ENCODE results near the gene TRAK1.

TRAK1 gene

DNA sequence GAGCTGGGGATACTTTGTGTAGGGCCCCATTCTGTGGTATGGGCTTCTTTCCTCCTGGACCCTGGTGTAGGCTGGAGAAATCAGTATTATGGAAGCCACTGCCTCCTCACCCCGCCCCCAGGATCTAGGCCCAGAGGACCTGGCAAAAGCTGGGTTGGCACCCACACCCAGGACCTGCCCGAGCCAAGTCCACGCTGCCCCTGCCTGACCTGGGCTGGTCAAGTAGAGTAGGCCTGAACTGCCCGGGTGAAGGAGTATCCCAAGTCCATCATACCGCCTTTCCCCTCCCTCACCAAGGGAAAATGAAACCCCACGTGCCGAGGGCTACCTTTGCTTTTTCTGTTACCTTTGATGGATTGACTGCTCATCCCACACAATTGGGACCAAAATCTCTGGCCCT lies 37.7 kb upstream of the TRAK1 start:
- Histone ChIP-seq H3K27ac (ENCODE audit: low read depth, low read length) (peak overlapping the region; percentile 52), H3K4me1 (ENCODE audit: insufficient read depth, low read length) (peaks cover 28% of the 10 kb centered on the region), H3K36me3 (ENCODE audit: insufficient read depth, low read length) (no peaks in the 10 kb centered on the region), H3K9ac (ENCODE audit: low read length) (no peak overlapping the region), H3K9me3 (ENCODE audit: low read length) (no peaks in the 10 kb centered on the region), H3K27me3 (ENCODE audit: control insufficient read depth in 1 of 2, insufficient read depth in 2 of 2, low read length in 2 of 2) (no peaks in the 10 kb centered on the region), H3K4me3 (ENCODE audit: low read depth in 1 of 2, low read length in 2 of 2) (no peak overlapping the region)

DNA sequence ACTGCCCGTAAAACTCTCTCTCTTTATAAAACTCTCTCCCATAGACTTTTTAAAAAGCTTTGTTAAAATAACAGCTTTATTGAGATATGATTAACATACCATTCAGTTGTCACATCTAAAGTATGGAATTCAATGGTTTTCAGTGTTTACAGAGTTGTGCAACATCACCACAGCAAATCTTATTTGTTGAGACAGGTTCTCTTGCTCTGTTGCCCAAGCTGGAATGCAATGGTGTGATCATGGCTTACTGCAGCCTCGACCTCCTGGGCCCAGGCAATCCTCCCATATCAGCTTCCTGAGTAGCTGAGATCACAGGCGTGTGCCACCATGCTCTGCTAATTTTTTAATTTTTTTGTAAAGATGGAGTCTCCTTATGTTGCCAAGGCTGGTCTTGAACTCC lies 35.9 kb upstream of the TRAK1 start:
- Histone ChIP-seq H3K9me3 (ENCODE audit: low read length) (no peaks in the 10 kb centered on the region), H3K4me3 (ENCODE audit: low read depth in 1 of 2, low read length in 2 of 2) (no peak overlapping the region), H3K36me3 (ENCODE audit: insufficient read depth, low read length) (no peaks in the 10 kb centered on the region), H3K27ac (ENCODE audit: low read depth, low read length) (no peak overlapping the region), H3K27me3 (ENCODE audit: control insufficient read depth in 1 of 2, insufficient read depth in 2 of 2, low read length in 2 of 2) (no peaks in the 10 kb centered on the region), H3K9ac (ENCODE audit: low read length) (no peak overlapping the region), H3K4me1 (ENCODE audit: insufficient read depth, low read length) (peaks cover 38% of the 10 kb centered on the region)

DNA sequence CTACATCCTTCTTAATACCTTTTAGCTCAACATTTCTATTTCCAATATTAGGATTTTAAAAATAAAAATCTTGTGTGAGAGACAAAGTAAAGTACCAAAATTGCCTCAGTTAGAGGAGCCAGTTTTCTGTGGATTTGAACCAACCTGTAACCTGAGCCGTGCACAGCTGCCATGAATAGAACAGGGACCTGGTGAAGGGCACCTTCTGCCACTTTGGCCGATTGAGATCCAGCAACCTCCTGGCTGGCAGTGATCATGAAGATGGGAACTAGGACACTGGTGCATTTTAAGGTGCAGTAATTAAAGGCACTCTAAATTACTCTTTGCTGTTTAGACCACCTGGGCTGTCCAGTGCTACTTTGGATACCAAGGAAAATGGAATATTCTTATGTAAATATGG lies 34.3 kb upstream of the TRAK1 start:
- Histone ChIP-seq H3K9ac (ENCODE audit: low read length) (no peak overlapping the region), H3K36me3 (ENCODE audit: insufficient read depth, low read length) (no peaks in the 10 kb centered on the region), H3K9me3 (ENCODE audit: low read length) (no peaks in the 10 kb centered on the region), H3K27ac (ENCODE audit: low read depth, low read length) (no peak overlapping the region), H3K27me3 (ENCODE audit: control insufficient read depth in 1 of 2, insufficient read depth in 2 of 2, low read length in 2 of 2) (no peaks in the 10 kb centered on the region), H3K4me1 (ENCODE audit: insufficient read depth, low read length) (peaks cover 45% of the 10 kb centered on the region), H3K4me3 (ENCODE audit: low read depth in 1 of 2, low read length in 2 of 2) (no peak overlapping the region)

DNA sequence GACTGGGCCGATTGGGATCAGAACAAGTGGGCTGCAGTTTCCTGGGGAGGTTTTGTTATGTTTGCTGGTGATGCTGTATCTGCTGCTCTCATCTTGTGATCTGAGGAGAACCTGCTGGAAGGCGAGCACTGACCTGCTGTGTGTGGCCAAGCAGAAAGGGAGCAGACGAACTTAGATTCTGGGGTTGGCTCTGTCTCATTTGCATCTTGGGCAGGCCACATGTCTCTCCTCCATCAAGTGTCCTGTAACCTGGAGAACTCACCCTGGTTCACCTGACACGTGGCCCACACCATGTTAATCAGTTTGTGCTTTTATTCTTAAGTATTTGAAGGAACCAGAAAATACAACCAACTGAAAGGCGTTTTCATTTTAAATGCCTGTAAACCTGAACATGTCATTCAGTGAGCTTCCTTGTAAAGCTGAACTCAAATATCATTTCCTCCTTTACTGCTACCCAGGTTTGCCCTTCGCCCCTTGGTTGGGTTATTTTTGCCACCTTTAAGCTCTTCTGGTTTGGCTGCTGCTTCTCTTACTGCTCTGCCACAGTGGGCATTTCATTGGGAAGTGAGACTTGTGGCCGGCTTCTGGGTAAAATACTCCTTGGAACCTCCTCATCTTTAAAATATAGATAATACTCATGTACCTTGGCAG lies 33.5 kb upstream of the TRAK1 start:
- no peaks in the 10 kb centered on the region for H3K36me3 ChIP-seq (ENCODE audit: insufficient read depth, low read length)
- no peak overlapping the region for H3K4me3 ChIP-seq (ENCODE audit: low read depth in 1 of 2, low read length in 2 of 2)
- peaks cover 44% of the 10 kb centered on the region for H3K4me1 ChIP-seq (ENCODE audit: insufficient read depth, low read length)
- no peaks in the 10 kb centered on the region for H3K27me3 ChIP-seq (ENCODE audit: control insufficient read depth in 1 of 2, insufficient read depth in 2 of 2, low read length in 2 of 2)
- H3K9ac ChIP-seq (ENCODE audit: low read length) = no peak overlapping the region
- no peak overlapping the region for H3K27ac ChIP-seq (ENCODE audit: low read depth, low read length)
- H3K9me3 ChIP-seq (ENCODE audit: low read length) = no peaks in the 10 kb centered on the region

DNA sequence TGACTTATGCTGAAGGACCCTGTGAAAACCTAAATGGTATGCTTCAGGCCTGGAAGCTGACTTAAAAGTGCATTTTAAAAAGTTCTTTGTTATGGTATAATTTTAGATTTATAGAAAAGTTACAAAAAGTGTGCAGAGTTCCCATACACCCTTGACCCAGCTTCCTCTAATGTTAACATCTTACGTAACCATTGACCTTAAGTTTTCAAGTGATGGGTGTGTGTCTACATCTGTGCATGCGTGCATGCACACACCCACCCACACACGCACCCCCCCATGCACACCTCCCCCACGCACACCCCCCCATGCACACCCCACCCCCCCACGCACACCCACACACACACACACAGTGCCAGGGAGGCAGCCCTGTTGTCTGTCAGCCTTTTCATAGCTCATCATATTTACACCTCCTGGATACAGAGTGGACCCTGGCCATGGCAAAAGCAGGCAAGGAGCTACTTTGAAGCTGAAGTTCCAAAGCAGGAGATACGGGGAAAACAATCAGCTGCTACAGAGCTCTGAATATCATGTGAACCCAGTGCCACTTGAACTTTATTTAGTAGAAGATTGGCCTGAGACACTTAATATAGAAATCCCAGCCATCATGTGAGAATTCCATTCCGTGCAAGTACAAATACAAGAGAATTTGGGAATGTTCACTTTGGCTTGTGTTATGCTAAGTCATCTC lies 30.0 kb upstream of the TRAK1 start:
- H3K36me3 ChIP-seq (ENCODE audit: insufficient read depth, low read length) = no peaks in the 10 kb centered on the region
- no peak overlapping the region for H3K4me3 ChIP-seq (ENCODE audit: low read depth in 1 of 2, low read length in 2 of 2)
- H3K9me3 ChIP-seq (ENCODE audit: low read length) = no peaks in the 10 kb centered on the region
- H3K4me1 ChIP-seq (ENCODE audit: insufficient read depth, low read length) = peaks cover 49% of the 10 kb centered on the region
- H3K27ac ChIP-seq (ENCODE audit: low read depth, low read length) = peak overlapping the region; percentile 59
- H3K27me3 ChIP-seq (ENCODE audit: control insufficient read depth in 1 of 2, insufficient read depth in 2 of 2, low read length in 2 of 2) = no peaks in the 10 kb centered on the region
- no peak overlapping the region for H3K9ac ChIP-seq (ENCODE audit: low read length)

DNA sequence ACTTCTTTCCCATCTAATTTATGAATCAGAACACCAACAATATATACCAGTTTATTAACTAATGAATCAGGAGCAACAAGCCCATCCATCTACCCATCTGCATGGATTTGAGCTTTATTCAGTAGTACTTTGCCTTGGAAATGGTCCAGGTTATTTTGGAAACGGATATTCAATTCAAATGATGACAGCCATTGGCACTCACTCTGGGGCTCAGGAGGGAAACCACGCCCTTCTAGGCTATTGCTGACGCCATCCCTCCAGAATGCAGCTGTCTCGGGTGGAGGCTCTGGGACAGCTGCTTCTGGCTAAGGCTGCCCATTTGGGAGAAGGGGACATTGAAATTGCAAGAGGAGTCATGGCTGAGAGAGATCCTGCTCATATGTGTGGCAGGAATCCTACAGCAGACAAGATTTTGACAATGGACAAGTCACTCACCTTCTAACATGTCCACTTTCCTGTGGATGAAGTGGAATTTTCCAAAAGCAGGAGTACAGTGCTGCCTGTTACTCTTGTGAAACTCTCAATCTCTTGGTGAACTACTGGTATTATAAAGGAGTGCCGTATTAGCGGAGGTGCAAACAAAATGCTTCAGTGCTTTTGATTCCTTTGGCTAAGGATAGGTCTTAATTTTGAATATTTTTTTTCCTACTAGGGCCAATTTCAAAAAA lies 29.3 kb upstream of the TRAK1 start:
- no peaks in the 10 kb centered on the region for H3K36me3 ChIP-seq (ENCODE audit: insufficient read depth, low read length)
- peak overlapping the region; percentile 59 for H3K27ac ChIP-seq (ENCODE audit: low read depth, low read length)
- H3K9ac ChIP-seq (ENCODE audit: low read length) = no peak overlapping the region
- H3K9me3 ChIP-seq (ENCODE audit: low read length) = no peaks in the 10 kb centered on the region
- H3K4me3 ChIP-seq (ENCODE audit: low read depth in 1 of 2, low read length in 2 of 2) = peak overlapping the region in 1 of 2 donors; percentile 1
- no peaks in the 10 kb centered on the region for H3K27me3 ChIP-seq (ENCODE audit: control insufficient read depth in 1 of 2, insufficient read depth in 2 of 2, low read length in 2 of 2)
- H3K4me1 ChIP-seq (ENCODE audit: insufficient read depth, low read length) = peaks cover 56% of the 10 kb centered on the region

DNA sequence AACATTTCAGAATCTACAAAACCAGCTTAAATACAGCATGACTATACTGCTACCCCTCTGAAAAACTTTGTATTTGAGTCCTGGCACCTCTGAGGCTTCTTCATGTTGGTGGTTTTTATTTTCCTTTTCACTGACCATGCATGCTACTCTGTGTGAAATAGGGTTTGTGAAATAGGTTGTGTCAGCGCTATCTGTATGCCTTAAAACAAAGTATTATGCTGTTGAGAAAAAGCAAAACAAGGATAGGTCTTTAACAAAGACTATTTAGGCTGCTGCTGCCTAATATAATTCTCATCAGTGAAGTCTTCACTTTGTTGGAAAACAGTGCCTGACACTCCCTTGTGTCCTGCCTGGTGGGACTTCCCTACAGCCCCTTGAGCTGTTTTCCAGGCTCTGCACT lies 28.7 kb upstream of the TRAK1 start:
- peak overlapping the region; percentile 59 for H3K27ac ChIP-seq (ENCODE audit: low read depth, low read length)
- H3K4me1 ChIP-seq (ENCODE audit: insufficient read depth, low read length) = peaks cover 62% of the 10 kb centered on the region
- no peak overlapping the region for H3K4me3 ChIP-seq (ENCODE audit: low read depth in 1 of 2, low read length in 2 of 2)
- no peaks in the 10 kb centered on the region for H3K27me3 ChIP-seq (ENCODE audit: control insufficient read depth in 1 of 2, insufficient read depth in 2 of 2, low read length in 2 of 2)
- H3K9me3 ChIP-seq (ENCODE audit: low read length) = no peaks in the 10 kb centered on the region
- no peak overlapping the region for H3K9ac ChIP-seq (ENCODE audit: low read length)
- H3K36me3 ChIP-seq (ENCODE audit: insufficient read depth, low read length) = no peaks in the 10 kb centered on the region

DNA sequence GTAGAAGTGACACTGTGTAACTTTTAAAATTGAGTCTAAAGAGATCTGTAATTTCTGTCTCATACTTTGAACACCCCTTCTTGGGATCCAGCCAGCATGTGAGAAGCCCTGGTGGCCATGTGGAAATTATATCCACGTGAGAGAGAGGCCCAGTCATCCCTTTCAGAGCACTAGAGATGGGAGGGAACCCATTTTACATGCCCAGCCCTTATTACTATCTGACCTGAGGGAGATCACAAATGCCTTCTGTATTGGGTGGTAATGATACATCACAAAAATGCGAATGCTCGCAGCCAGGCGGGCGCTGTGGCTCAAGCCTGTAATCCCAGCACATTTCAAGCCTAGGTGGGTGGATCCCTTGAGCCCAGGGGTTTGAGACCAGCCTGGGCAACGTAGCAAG lies 27.3 kb upstream of the TRAK1 start:
- H3K27ac ChIP-seq (ENCODE audit: low read depth, low read length) = no peak overlapping the region
- no peak overlapping the region for H3K4me3 ChIP-seq (ENCODE audit: low read depth in 1 of 2, low read length in 2 of 2)
- H3K4me1 ChIP-seq (ENCODE audit: insufficient read depth, low read length) = peaks cover 70% of the 10 kb centered on the region
- no peak overlapping the region for H3K9ac ChIP-seq (ENCODE audit: low read length)
- no peaks in the 10 kb centered on the region for H3K9me3 ChIP-seq (ENCODE audit: low read length)
- no peaks in the 10 kb centered on the region for H3K36me3 ChIP-seq (ENCODE audit: insufficient read depth, low read length)
- no peaks in the 10 kb centered on the region for H3K27me3 ChIP-seq (ENCODE audit: control insufficient read depth in 1 of 2, insufficient read depth in 2 of 2, low read length in 2 of 2)

DNA sequence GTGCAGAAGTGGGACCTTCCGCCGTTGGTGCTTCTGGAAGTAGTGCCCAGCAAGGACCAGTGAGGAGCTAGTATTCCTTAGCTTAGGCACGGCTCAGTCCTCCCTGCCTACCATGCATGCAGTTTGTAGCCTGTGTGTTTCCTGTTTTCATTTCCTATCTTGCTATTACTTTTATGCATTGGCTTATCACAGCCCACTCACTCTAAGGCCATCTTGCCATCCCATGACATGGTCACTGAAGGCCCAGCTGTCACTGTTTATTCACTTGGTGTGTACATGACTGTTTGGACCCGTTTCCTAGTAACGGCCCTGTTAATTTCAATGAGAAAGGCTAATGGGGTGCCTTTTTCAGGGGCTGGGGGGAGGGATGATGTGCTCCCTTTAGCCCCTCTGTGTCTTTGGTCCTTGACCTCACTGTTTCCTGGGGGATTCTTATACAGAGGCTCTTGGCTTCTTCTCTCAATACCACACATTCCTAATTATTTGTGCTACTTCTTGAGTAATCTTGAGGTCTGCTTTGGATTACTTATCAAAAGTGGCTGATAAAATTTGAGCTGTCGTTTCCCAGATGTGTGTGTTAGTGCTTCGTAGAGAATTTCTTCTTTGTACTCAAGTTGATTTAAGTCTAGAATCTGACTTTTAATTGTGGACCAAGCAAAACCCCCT lies 24.5 kb upstream of the TRAK1 start:
- peak overlapping the region; percentile 83 for H3K27ac ChIP-seq (ENCODE audit: low read depth, low read length)
- peaks cover 74% of the 10 kb centered on the region for H3K4me1 ChIP-seq (ENCODE audit: insufficient read depth, low read length)
- H3K9me3 ChIP-seq (ENCODE audit: low read length) = no peaks in the 10 kb centered on the region
- peak overlapping the region; percentile 19 for H3K9ac ChIP-seq (ENCODE audit: low read length)
- H3K27me3 ChIP-seq (ENCODE audit: control insufficient read depth in 1 of 2, insufficient read depth in 2 of 2, low read length in 2 of 2) = no peaks in the 10 kb centered on the region
- peak overlapping the region in 1 of 2 donors; percentile 39 for H3K4me3 ChIP-seq (ENCODE audit: low read depth in 1 of 2, low read length in 2 of 2)
- no peaks in the 10 kb centered on the region for H3K36me3 ChIP-seq (ENCODE audit: insufficient read depth, low read length)

DNA sequence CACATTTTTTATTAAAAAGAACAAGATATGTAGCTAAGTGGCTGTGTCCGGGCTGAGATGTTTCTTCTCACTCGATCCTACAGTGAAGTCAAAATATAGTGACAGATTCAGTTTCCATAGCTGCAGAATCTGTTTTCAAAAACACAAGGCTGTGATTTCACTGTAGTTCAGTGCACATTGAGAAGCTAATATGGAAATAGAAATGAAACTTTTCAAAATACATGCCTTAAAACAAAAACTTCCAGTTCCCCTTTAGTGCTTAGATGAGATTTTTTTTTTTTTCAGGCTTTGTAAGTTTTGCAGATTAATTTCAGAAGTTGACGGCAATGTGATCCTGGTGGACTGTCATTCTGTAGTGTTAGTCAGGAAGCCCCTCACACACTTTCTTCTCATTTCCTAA lies 23.8 kb upstream of the TRAK1 start:
- H3K36me3 ChIP-seq (ENCODE audit: insufficient read depth, low read length) = no peaks in the 10 kb centered on the region
- H3K9ac ChIP-seq (ENCODE audit: low read length) = no peak overlapping the region
- H3K4me1 ChIP-seq (ENCODE audit: insufficient read depth, low read length) = peaks cover 74% of the 10 kb centered on the region
- peak overlapping the region in 1 of 2 donors; percentile 19 for H3K4me3 ChIP-seq (ENCODE audit: low read depth in 1 of 2, low read length in 2 of 2)
- H3K27ac ChIP-seq (ENCODE audit: low read depth, low read length) = peak overlapping the region; percentile 83
- H3K9me3 ChIP-seq (ENCODE audit: low read length) = no peaks in the 10 kb centered on the region
- no peaks in the 10 kb centered on the region for H3K27me3 ChIP-seq (ENCODE audit: control insufficient read depth in 1 of 2, insufficient read depth in 2 of 2, low read length in 2 of 2)

DNA sequence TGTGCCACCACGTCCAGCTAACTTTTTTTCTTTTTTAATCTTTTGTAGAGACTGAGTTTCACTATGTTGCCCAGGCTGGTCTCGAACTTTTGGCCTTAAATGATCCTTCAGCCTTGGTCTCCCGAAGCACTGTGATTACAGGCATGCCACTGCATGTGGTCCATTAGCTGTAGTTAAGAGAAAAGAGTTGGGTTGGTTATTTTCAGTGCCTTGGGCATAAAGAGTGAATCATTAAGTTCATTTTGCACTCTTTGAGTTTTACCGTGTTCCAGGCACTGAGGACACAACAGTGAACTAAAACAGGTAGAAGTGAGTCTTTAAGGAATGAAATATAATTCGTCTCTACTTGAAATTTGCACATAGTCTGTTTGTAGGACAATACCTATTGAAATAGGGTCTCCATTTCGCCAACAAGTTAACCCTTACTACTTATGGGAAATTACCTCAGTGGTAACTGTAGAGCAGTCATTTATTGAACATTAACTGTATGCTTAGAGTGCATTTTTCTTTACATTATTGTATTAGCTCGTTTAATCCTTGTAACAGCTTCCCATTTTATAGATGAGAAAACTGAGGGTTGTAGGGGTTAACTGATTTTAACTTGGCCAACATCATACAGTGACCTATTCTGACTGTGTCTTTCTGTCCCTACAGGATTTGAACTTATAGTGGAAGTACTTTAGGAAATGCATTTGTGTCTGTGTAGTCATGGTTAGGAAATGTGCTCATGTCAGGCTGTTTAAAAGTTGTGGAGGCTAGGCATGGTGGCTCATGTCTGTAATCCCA lies 22.7 kb upstream of the TRAK1 start:
- Histone ChIP-seq H3K27ac (ENCODE audit: low read depth, low read length) (peak overlapping the region; percentile 64), H3K36me3 (ENCODE audit: insufficient read depth, low read length) (no peaks in the 10 kb centered on the region), H3K9ac (ENCODE audit: low read length) (no peak overlapping the region), H3K4me1 (ENCODE audit: insufficient read depth, low read length) (peaks cover 75% of the 10 kb centered on the region), H3K27me3 (ENCODE audit: control insufficient read depth in 1 of 2, insufficient read depth in 2 of 2, low read length in 2 of 2) (no peaks in the 10 kb centered on the region), H3K4me3 (ENCODE audit: low read depth in 1 of 2, low read length in 2 of 2) (no peak overlapping the region), H3K9me3 (ENCODE audit: low read length) (no peaks in the 10 kb centered on the region)
